Panc1 (cell line): ENCODE measurements around the gene SUPV3L1. TPM values are rescaled to one million over a fixed set of nuclear protein-coding genes. Genes with fewer than 3 reads are reported as not detected.

Source experiments
- total RNA-seq: library from RNA; stranded (reverse); gene quantifications from one replicate; pipeline ENCODE4 v1.2.1, GENCODE V29; 2021; ENCODE audit not compliant: unreplicated experiment

SUPV3L1 gene
- total RNA-seq, 1 experiment from 2014 or later: 65.0 TPM

Other genes starting within 250 kb of the SUPV3L1 start
- gene DDX21, start 224.1 kb upstream of the SUPV3L1 start, total RNA-seq: 172 TPM
- 45.9 TPM for gene KIFBP, start 191.4 kb upstream of the SUPV3L1 start, total RNA-seq
- gene SRGN, start 92.1 kb upstream of the SUPV3L1 start, total RNA-seq: 8.5 TPM
- gene VPS26A, start 56.1 kb upstream of the SUPV3L1 start, total RNA-seq: 88.9 TPM
- 1.1 TPM for gene HKDC1, start 40.1 kb downstream of the SUPV3L1 start, total RNA-seq
- 74.4 TPM for gene HK1, start 98.3 kb downstream of the SUPV3L1 start, total RNA-seq
- gene TACR2, start 236.7 kb downstream of the SUPV3L1 start, total RNA-seq: 0.21 TPM